GM21737 (cell line): ENCODE measurements around the gene SYS1.
"Not testable (repeated sequence)": the region's sequence is repeated elsewhere in the genome, so short reads cannot be mapped to it uniquely, and the experiment has no call there.

ENCODE experiments used
- ATAC-seq: cut with Tn5 transposase; IDR thresholded peaks from one replicate; pipeline ENCODE4 v1.9.1; 2021; ENCODE audit warnings: mild to moderate bottlenecking, moderate library complexity; ENCODE audit not compliant: unreplicated experiment

SYS1 gene

DNA sequence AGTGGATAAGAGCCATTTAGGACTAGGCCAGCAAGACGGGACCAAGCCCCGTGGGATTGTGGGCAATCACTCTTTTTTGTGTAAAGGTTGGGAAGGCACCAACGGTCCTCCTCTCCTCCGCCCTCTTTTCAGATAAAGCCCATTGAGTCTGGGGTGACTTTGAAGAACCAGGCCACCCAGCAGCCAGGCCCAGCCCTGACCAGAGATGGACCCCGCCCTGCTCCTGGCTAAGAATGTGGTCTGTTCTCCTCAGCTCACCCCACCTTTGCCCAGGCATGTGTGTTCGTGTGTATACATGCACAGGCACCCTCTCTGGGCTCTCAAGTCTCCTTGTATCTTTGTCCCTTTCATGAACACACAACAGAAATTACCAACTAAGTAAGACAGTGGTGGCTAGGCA lies 23.9 kb upstream of the SYS1 start:
- ATAC-seq, result no peak

DNA sequence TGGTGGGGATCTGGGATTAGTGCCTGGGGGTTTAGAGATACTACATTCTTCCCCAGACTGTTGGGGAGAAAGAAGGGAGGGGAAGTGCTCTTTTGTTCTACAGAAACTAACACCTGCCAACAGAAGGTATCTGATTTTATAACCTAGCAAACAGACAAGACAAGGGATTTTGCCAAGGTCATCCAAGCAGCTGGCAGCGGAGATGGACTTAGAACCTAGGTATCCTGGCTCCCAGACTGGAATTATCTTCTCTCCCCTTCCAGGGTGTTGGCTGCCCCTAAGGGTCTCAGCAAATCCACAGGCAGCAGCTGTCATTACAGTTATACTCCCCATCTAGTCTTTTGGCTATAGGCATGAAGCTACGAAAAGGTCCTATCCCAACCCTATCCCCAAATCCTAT lies 23.2 kb upstream of the SYS1 start:
- no peak for ATAC-seq

DNA sequence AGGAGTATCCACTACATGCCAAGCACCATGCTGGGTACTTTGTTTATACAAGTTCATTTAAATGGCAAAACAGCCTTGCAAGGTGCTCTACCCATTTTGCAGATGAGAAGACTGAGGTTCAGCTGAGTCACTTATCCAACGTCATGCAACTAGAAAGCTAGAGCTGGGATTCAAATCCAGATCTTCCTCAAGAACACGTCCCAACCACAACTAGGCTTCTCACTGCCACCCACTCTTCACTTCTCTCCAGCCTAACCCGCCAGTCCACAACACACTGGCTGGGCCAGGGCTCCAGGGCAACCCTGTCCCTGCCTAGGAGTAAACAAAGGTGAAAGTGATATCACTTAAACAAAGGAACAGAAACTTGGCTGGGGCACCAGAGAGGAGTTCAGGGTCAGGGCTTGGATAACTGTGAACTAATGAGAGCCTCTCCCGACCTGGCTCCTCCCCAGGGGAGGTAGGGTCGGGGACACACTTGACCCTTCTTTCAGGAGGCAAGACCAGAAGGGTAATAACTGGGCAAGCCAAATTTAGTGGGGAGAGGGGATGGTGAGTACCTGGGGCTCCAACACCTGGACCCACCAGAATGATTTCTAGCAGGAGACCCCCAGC lies 22.6 kb upstream of the SYS1 start:
- no peak for ATAC-seq

DNA sequence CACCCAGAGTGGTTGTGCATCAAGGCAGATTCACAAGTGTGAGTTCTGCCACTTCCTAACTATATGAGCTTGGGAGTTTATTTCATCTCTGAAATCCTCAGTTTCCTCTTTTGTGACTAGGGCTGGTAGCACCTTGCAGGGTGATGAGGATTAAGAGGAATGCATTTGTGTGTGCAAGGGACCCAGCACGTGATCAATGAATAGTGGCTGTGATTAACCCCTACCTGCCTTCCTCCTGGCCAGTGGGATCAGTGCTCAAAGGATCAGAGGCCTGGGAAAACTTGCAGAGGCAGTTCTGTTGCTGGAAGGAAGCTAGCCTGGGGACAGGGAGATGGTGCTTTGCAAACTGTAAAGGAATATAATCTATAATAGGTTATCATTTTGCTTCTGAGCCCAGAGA lies 22.0 kb upstream of the SYS1 start:
- no peak for ATAC-seq

DNA sequence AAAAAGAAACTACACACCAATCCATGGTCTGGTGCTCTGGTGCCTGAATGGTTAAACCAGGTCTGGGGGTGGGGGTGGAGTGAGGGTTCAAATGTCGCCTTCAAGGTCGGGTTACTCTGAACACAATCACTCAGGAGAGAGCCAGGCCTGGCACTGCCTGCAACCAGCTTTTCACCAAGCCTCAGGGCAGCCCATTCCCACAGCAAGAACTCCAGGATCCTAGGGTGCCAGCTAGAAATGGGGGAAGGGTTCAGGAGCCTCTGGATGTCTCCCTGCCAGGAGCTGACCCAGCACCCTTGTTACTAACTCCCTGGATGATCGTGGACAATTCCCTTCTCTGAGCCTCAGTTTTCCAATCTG lies 21.4 kb upstream of the SYS1 start:
- ATAC-seq, result no peak

DNA sequence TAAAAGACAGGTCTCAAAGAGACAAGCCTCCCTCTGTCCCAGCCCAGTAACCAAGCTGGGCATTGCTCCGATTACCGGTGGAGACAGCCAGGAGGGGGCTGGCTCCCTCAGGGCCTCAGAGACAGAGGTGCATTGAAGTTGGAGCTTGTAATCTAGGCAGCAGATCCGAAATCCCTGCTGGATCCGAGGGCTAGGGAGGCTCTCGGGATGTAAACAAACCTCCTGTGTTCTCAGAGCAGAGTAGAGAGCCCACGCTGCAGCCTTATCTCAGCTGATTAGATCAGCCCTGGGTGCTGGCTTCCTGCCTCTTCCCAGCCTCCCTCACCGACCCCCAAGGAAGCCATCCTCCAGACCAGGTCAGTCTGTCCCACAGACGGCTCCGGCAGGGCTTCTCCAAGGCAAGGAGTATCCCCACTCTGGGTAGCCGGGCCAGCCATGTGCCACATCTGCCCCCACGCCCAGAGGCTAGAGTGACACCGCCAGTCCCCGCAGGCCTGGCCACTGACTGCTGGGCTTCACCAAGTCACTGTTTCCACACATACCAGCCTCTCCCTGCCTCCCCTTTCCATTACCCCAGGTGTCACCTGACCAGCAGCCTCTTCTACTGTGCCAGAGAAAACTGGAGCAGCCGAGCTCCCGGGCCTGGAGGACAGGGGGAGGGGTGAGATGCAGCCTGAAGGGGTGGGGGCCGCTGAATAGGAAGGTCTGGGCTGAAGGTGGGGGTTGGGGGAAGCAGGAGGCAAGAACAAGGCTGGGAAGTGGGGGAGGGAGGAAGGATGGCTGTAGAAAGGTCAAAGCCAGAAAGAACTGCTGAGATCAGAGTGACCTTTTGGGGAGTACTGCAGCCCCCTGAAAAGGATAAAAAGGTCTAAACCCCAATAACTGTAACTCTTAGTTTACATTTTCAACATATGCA lies 20.8 kb upstream of the SYS1 start:
- ATAC-seq, result no peak

DNA sequence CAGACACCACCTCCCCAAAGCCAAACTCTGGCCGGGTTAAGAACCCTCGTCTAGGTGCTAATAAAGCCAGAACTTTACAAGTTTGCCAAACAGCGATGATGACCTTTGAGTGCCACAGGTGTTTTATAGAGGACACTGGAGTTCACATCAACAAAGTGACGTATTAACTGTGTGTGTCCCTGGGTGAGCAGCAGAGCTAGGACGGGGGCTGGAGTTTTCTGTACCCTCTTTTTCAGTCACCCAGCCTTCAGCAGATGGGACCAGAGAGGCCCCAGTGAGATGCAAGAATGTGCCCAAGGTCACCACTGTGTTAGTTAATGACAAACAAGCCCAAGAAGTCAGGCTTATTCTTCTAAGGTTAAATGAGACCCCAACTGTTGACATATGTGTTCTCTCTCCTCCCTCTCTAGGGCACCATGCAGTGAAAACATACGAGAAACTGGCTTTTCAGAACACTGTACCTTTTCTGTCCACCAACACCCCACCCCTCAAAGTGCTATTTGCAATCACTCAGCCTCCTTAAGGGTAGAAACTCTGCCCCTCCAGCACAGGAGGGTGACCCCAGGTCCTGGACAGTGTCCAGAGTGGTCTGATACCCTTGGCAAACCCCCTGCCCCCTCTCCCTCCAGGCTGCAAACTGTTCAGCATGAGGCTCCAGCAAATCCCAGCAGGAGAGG lies 20.0 kb upstream of the SYS1 start:
- ATAC-seq, result no peak

DNA sequence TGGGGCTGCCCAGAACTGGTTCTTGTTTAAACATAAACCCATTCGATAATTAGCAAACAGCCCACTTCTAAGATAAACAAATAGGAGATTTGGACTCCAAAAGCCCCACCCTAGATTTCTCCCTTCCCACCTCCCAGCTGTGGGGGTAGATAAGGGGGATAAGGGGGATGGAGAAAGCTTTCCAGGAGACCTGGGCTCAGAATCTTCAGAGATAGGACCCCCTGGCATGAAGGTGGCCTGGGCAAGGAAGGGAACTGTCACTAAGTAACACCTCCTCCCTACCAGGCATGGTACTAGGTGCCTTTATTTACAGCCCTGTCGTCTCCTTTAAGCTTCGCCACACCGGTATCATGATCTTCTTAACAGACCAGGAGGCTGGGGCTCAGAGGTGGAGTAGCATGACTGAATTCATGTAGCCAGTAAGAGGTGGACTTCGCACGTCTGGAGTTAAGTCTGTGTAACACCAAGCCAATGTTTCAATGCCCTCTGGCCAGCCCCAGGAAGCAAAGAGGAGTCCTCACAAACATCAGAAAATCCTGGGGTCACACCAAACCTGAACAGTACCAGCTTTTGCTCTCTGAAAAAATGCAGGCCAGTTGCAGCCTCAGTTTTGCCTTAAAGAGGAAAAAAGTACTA lies 19.3 kb upstream of the SYS1 start:
- ATAC-seq, result no peak

DNA sequence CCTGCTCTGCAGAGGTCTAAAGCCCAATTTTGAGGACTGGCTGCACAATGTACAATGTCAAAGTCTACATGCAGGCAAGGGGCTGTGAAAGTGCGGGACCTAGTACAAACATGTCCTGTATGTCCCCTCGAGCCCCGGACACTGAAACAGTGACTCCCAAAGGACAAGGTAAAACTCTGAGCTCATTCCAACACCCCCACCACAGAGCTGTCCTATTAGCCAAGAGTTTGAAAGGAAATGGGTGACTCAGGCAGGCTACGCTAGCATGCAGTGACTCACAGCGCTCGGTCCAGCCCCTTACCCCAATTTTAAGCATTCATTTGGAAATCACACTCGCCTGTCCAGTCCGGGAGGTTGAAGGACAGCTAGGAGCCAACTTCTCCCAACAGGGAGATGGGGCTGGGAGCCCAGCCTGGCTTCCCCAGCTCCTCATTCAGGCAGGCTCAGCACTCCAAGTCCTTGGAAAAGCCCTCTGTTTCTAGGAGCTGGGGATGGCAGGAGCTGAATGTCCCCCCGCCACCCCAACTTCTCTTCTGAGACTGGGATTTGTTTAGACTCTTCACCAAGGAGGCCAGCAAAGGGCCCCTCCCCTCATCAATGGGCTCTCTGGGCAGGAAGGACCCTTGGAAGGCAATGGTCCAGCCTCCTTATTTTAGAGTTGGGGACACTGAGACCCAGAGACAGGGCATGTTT lies 18.6 kb upstream of the SYS1 start:
- ATAC-seq, result no peak

DNA sequence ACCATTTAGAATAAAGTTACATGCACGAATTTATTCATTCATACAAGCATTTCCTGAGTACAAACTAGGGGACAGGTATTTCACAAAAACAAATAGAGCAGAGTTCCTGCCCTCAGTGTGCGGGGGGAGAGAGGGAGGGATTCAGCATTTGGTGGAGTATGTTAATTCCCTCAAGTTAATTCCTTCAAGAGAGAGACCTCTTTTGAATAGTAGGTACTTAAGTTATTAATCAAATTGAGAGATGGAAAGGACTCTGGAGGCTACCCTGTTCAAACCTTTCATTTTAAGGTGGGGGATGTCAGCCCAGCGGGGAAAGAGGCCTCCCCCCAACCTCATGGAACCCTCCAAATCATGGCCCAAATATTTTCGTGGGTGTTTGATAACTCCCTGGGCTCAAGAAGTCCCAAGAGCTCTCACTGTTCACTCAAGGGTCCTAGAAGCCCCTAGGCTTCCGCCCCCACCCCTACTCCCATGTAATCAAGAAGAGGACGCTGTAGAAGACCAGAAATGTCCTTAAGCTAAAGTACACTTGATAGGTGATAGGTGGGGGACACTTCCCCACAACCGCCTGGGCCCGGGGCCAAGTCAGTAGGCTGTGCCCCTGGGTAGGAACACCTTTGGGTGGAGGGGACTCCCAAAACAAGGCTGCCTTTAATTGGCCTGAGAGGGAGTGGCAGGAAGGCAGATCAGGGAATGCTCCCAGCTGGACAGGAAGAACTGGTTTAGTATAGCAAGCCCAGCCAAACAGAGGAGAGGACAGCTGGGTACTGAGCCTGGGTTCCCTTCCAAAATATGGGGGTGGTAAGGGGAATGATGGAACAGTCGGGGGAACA lies 17.6 kb upstream of the SYS1 start:
- ATAC-seq, result no peak

DNA sequence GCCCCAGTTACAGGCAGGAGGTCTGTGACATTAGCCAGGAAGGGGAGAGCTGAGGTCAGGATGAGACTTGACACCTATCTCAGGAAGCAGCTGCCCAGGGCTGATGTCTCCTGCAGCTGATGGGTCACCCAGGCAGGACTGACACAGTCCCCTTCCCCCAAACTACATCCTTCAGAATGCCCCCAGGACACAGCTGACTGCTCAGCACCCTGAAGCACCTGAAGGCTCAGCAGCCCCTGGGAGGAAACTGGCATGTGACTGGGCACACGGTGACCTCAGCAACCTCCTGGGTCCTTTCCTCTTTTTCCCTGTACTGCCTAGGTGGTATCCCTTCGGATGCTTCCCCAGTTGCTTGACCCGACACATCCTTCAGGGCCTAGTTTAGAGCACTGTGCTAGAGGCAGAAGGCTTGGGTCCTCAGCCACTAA lies 16.7 kb upstream of the SYS1 start:
- ATAC-seq, result no peak

DNA sequence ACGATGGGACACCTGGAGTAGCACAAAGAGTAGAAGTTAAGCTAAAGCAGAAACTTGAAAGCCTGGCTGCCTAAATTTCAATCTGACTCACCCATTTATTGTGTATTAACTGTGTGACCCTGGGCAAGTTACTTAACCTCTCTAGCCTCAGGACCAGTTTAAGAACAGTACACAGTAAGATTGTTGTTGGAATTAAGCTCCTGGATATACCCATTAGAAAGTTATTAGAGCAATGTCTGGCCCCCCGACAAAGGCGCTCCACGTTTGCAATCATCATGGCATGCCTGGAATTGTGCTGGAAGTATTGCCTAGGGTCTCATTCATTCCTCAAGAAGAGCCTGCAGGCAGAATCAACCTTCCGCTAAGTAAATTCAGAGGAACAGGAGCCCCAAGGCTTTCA lies 16.1 kb upstream of the SYS1 start:
- ATAC-seq, result no peak

DNA sequence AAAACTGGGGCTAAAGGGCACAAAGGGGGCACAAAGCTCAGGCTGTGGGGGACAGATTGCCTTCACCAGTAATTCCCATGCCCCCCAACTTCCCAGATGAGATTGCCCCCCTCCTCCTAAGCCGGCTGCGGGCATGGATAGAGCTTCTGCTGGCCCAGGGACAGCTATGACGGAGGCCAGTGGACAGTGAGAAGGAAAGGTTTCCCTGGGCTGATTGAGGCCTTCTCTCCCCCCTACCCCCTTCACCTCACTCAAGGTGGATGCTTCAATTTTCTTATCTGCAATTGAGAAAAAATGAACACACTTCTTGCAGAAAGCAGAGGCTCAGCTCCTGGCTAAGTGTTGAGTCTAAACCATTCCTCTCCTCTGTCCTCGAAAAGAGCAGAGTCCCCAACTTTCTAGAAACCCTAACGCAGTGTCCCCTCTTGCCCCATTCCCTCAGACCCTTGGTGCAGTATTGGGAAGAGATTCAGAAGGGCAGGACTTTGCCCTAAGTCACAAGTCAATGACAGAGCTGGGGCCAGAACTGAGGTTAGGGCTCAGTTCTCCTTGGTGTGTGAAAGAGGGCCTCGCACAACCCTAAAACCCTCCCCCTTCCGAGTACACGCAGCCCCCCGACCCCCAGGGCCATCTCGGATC lies 15.5 kb upstream of the SYS1 start:
- no peak for ATAC-seq

DNA sequence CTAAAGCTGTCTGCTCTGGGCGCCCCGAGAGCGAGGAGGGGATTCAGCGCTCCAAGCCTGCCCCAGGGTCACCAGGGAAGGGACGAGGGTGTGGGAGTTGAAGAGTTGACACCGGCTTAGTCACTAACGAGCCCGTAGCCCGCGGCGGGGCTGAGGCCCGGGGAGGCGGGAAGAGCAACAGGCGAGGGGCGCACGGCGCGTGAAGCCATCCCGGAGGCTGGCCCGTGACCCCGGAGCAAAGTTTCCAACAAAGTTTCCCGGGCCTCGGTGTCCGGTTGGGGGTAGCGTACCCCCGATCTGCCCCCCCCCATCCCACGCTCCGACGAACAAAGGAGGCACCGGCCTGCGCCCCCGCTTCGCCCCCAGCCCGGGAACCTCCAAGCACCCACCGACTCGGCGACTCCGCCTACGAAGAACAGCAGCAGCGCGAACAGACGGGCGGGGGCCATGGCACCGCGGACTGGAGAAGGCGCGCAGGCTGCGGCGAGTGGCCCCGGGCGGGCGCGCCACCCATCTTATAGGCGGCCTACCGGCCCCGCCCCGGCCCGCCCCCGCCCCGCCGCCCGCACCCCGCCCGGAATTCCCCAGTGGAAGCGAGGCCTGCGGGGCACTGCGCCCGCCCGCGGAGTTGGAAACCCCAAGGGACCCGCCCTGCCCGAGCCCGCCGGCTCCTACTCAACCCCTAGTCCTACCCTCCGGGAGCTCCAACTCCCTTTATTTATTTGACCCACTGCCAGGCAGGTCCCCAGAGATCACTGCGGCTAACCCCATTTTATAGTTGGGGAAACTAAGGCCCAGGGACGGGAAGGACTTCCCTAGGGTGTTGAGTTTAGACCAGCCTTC lies 14.8 kb upstream of the SYS1 start, which contains the start of gene SDC4:
TSS of gene SDC4 (minus strand) at position 489 of the 843 bp plus-strand sequence. CDS start at position 449, 40 bp downstream.
- ATAC-seq, result no peak

DNA sequence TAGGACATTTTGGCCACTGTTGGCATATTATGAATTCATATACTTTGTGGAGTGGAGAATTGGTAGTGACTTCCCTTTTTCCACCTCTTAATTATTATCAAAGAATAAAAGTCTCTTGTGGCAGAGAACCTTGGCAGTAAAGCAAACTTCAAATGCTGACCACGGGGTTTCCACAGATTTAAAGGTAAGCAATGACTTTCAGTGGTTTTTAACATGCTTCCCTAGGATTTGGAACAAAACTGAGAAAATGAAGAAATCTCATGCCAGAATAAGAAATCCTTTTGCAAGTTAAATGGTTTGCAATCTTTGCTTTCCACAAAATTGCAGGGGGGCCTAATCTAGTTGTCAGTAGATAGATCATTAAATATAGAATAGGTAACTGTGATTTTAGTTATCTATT lies 12.7 kb upstream of the SYS1 start:
- no peak for ATAC-seq

DNA sequence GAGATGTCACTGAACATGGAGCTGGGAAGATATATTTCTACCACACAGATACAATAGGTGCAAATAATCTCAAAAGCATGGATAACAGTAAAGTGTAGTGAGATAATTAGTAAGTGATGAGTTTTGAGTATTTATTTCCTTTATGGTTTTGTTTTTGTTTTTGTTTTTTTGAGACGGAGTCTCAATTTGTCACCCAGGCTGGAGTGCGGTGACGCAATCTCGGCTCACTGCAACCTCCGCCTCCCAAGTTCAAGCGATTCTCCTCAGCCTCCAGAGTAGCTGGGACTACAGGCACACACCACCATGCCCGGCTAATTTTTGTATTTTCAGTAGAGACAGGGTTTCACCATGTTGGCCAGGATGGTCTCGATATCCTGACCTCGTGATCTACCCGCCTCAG lies 12.2 kb upstream of the SYS1 start:
- ATAC-seq, result not testable (repeated sequence)

DNA sequence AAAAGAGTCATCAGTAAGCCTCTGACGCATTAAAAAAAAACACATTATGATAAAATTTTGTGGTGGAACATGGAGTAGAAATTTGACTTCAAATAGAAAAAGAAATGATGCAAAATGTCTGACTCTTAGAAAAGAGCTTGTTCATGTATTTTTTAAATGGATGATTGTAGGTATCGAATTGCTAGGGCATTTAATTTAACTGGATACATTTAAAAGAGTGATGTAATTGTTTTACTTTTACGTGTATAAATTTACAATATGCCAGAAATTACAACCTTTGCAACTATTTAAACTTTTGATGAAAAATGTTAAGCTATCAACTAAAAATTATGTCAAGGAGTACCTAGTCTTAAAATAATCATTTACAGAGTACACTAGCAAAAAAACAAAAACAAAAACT lies 10.2 kb upstream of the SYS1 start:
- ATAC-seq, result no peak

DNA sequence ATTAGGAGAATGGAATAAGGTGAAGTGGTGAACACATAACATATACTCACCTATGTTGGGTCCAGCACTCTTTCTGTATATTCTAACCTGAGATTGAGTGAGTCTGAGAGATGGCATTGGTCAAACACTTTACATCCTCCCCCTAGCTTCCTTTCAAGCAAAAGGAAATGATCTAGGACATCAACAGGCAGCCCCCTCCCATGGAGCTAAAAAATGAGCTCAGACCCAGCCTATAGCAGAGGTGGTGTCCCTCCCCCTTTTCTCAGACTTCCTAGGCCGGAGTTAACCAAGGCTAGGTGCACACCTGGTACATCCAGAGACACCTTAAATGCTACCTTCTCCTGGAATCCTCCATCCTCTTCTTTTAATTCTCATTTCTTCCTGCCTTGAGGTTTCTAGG lies 9.2 kb upstream of the SYS1 start:
- no peak for ATAC-seq
